NCI-H226 (cell line): ENCODE results near the gene EYA2.

Experiments
- DNase-seq: peaks from one replicate; pipeline ENCODE4 v3.0.0-alpha.2; 2015

The EYA2 gene

DNA sequence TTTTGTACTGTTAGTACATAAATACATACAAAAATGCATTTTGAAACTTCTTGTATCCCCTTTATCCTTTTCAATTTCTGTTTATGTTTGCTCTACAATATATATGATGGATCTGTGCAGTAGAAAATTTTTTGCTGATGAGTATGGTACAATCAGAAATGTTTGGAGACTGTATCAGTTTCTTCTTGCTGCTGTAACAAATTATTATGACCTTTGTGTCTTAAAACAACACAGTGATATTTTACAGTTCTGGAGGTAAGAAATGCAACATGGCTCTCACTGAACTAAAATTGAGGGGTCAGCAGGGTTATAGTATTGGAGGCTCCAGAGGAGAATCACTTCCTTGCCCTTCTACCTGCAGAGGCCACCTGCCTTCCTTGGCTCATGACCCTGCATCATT, 184.4 kb downstream of the EYA2 start:
- no peak for DNase-seq

- DNase-seq: no peak
These were observed 185.7 kb downstream of the EYA2 start for GRCh38 chr20:47080365-47080764.

DNA sequence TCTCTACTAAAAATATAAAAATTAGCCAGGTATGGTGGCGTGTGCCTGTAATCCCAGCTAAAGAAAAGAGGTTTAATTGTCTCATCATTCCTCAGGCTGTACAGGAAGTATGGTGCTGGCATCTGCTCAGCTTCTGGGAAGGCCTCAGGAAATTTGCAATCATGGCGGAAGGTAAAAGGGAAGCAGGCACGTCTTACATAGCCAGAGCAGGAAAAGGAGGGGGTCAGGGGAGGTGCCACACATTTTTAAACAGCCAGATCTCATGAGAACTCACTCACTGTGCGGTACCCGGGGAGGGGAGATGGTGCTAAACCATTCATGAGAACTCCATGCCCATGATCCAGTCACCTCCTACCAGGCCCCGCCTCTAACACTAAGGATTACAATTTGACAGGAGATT, 191.7 kb downstream of the EYA2 start:
- DNase-seq: no peak

- no peak for DNase-seq
These were observed 193.7 kb downstream of the EYA2 start for GRCh38 chr20:47088335-47088734.

DNA sequence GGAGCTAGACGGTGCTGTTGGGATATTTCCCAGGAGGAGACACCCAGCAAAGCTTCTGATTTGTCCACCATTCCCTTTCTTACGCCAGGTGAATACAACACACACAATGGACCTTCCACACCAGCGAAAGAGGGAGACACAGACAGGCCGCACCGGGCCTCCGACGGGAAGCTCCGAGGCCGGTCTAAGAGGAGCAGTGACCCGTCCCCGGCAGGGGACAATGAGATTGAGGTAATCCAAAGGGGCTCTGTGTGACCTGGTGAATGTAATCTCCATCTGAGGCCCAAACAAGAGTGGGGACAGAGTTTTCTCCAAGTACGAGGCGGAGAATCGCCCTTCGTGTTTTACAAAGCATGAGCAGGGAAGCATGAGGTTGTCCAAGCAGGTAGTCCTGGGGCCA, 194.5 kb downstream of the EYA2 start:
- DNase-seq: no peak

DNA sequence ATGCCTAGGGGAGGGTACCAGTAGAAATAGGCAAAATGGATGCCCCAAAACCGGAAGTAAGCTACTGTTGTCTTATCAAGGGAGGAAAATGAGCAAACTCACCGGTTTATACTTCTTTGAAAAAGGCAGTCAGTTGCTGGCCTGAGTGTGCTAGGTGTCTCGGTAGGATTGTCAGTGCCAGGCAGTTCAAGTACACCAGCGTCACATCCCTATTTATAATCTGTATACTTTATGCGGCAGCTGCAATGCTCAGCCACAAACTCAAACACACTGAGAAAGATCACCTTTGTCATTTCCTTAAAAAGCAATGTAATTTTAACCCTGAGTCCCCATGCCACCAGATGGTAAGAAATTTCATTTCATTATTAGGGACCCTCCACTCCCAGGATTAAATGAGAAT, 196.2 kb downstream of the EYA2 start:
- no peak for DNase-seq

DNA sequence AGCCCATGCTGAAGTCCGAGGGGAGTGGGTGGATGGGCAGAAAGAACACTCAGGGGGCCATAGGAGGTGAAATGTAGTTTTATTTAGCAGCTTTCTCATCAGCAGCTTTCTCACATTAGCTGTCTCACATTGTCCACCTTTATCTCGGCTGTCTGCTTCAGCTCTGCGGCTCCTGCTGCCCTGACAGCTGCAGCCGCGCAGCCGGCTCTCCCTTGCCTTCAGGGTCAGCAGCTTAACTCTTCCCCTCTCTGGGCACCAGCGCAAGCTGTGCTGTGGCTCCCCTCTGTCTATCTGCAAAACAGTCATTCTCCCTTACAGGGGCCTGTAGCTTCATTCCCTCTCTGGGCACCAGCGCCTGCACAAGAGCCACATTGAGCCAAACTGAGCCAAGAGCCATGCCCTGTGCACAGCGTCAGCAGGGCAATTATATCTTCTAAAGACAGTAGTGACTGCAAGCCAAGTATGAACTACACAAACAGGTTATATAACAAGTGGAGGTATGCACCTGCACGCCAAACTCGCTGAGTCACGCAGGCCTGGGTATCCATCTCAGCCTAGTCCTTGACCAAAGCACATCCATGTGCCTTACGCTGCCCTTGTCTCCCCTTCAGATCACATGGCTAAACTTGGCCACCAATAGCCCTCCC, 198.8 kb downstream of the EYA2 start:
- no peak for DNase-seq

DNA sequence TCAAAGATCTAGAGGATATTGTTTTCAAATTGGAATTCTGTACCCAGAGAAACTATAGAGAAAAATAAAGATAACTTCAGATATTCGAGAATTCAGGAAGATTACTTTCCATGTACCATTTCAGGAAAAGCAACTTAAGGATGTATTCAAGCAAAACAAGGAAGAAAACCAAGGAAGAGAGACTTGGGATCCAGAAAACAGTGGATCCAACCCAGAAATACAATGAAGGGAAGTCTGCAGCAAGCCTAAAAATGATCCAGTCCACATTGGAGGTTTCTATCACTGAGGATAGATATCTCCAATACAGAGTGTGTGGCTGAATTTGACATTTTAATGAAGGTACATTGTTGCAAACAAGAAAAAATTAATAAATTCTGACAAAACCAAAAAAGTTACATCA, 201.0 kb downstream of the EYA2 start:
- no peak for DNase-seq

GRCh38 chr20:47097691-47098622, 203.3 kb downstream of the EYA2 start:
- DNase-seq: no peak

- no peak for DNase-seq
These were observed 204.4 kb downstream of the EYA2 start for GRCh38 chr20:47099093-47099492.

- no peak for DNase-seq
These were observed 205.3 kb downstream of the EYA2 start for GRCh38 chr20:47099825-47100441.

- peak; percentile 46 for DNase-seq
These were observed 208.0 kb downstream of the EYA2 start for GRCh38 chr20:47102629-47103028.

DNA sequence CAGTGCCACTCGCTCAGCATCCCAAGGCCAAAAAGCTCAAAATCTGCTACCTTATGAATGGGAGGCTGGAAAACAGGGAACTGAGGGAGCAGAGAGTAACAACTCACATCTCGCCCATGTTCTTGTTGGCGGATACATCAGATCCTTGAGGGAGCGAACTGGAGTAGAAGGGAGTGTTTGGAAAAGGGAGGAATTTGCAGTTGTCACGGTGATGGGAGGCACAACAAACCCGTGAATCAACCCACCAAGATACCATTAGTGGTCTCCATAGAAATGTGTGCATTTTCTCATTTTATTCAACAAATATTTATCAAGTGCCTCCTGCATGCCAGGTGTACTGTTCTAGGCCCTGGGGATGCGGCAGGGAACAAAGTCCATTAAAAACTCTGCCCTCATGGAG, 212.1 kb downstream of the EYA2 start:
- no peak for DNase-seq

- no peak for DNase-seq
These were observed 214.4 kb downstream of the EYA2 start for GRCh38 chr20:47108994-47109393.

DNA sequence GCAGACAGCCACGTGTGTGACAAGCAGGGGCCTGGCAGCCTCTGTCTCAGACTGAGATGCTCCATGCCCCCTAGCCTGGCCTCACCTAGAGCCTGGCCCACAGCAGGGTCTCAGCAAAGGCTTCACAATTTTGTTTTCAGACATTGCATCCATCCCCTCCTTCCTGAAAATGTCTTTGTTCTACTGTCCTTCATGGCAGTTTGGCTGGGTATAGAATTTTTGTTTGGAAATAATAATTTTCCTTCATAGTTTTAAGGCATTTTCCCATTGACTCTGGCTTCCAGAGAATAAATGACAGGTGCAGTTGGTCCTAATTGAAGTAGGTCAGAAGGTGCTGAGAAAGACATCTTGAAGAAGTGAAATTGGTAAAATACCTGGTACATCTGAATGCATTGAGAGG, 216.2 kb downstream of the EYA2 start:
- no peak for DNase-seq

GRCh38 chr20:47111576-47111975, 216.9 kb downstream of the EYA2 start:
- no peak for DNase-seq

GRCh38 chr20:47113362-47114109, 218.9 kb downstream of the EYA2 start:
- DNase-seq: no peak

- no peak for DNase-seq
These were observed 221.1 kb downstream of the EYA2 start for GRCh38 chr20:47115694-47116093.

DNA sequence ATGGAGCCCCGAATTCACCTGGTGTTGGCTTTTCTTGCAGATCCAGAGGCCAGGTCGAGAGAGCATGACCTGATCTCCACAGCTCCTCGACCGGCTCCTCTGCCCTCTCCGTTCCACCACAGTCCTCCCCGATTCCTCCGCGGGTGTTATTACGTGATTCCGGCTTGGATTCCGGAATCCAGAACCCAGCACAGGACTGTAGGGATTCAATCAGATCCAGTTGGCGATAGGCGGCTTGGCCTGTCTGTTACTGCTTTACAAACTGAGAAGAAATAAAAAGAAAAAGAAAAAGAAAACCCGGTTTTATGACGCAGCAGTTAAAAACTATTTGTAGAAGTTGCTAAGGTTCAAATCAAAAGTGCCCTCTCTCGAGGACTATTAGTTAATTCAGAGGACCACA, 222.7 kb downstream of the EYA2 start:
- DNase-seq: no peak

GRCh38 chr20:47117773-47118172, 223.1 kb downstream of the EYA2 start:
- DNase-seq: no peak

GRCh38 chr20:47118206-47118605, 223.6 kb downstream of the EYA2 start:
- no peak for DNase-seq

- no peak for DNase-seq
These were observed 224.0 kb downstream of the EYA2 start for GRCh38 chr20:47118641-47119040.

- no peak for DNase-seq
These were observed 225.8 kb downstream of the EYA2 start for GRCh38 chr20:47120346-47120936.
